ENCODE data around the gene OR3A2.
"Not testable (repeated sequence)": the region's sequence is repeated elsewhere in the genome, so short reads cannot be mapped to it uniquely, and the experiment has no call there.

GRCh38 chr17:3403856-3404255 is 17.7 kb upstream of the OR3A2 start:
- not testable (repeated sequence) for TF ChIP-seq CTCF (conservative IDR thresholded peaks at IDR 0.05 in 1 of 2, IDR thresholded peaks at IDR 0.05 in 1 of 2; ENCODE audit: low read depth in 1 of 2, low read length in 2 of 2); EZH2 (IDR thresholded peaks at IDR 0.05; ENCODE audit: low read length, missing control alignments)

All from fibroblast of lung (primary cell).